Testis (tissue), 3 donors: ENCODE results near the gene PARVB. TPM values are rescaled to one million over a fixed set of nuclear protein-coding genes. Genes with fewer than 3 reads are reported as not detected.
A peak's percentile ranks its signal among the peaks of the same experiment; 100 is the strongest.

Experiments used
- DNase-seq: peaks from one replicate; pipeline ENCODE4 v3.0.0-alpha.2; 2019
- H3K27ac ChIP-seq, 2 donors: fragments of 200-600 bp; sonication (generic); one replicate each; pipeline ENCODE4 v1.5.1; 2019
- H3K27me3 ChIP-seq: fragments of 200-600 bp; sonication (generic); one replicate; pipeline ENCODE4 v1.5.1; 2019
- H3K36me3 ChIP-seq: fragments of 200-600 bp; sonication (generic); one replicate; pipeline ENCODE4 v1.5.1; 2017; ENCODE audit warnings: low read depth; ENCODE audit errors: missing control alignments
- H3K4me1 ChIP-seq: fragments of 200-600 bp; sonication (generic); one replicate; pipeline ENCODE4 v1.5.1; 2019
- H3K4me3 ChIP-seq, 2 donors: fragments of 200-600 bp; sonication (generic); one replicate each; pipeline ENCODE4 v1.5.1; 2017 to 2019
- H3K9me3 ChIP-seq: fragments of 200-600 bp; sonication (generic); one replicate; pipeline ENCODE4 v1.5.1; 2017
- POLR2A ChIP-seq: fragments of 450-650 bp; IDR thresholded peaks from one replicate; pipeline ENCODE4 v1.6.1; 2017; ENCODE audit warnings: antibody characterized with exemption, mild to moderate bottlenecking, moderate library complexity
- whole genome bisulfite sequencing, 2 donors: methylation state at CpG; one replicate each; pipeline ENCODE4 v1.1.5; 2018; 5-methylcytosine and 5-hydroxymethylcytosine counted together
- intact Hi-C: fragments of 100-400 bp; cut with DNase I; formaldehyde crosslinking; loops from one replicate; pipeline ENCODE4 v1.15.1; 2023; ENCODE audit warnings: low total_unique reads
- polyA plus RNA-seq: library from polyadenylated mRNA; stranded (reverse); fragments of 350-450 nt; fragmentation: Illumina TruSeq; extraction: RNeasy Lipid Tissue Mini Kit (QIAGEN cat#74804); gene quantifications from one replicate; pipeline ENCODE4 v1.2.3, GENCODE V29; 2014; ENCODE audit warnings: low read depth, low replicate concordance; ENCODE audit not compliant: insufficient read depth
- total RNA-seq, 2 donors: library from RNA; depleted of rRNA; stranded (reverse); fragments of >200 nt; gene quantifications; one replicate each; pipeline ENCODE4 v1.2.3, GENCODE V29; 2016
- TF ChIP-seq, protein P1 (sequence below), 3 experiments: fragments of 450-650 bp in 2 of 3; fragments of 200-600 bp in 1 of 3; sonication (generic) in 1 of 3; IDR thresholded peaks; one replicate each; pipeline ENCODE4 v1.5.1; 2016 to 2019; ENCODE audit warnings: antibody characterized with exemption in 3 of 3, mild to moderate bottlenecking in 2 of 3, moderate library complexity in 1 of 3

The PARVB gene
- total and polyA plus RNA-seq, 3 donors from 2014 or later = 11.6 to 27.5 (median 23.7) TPM

DNA sequence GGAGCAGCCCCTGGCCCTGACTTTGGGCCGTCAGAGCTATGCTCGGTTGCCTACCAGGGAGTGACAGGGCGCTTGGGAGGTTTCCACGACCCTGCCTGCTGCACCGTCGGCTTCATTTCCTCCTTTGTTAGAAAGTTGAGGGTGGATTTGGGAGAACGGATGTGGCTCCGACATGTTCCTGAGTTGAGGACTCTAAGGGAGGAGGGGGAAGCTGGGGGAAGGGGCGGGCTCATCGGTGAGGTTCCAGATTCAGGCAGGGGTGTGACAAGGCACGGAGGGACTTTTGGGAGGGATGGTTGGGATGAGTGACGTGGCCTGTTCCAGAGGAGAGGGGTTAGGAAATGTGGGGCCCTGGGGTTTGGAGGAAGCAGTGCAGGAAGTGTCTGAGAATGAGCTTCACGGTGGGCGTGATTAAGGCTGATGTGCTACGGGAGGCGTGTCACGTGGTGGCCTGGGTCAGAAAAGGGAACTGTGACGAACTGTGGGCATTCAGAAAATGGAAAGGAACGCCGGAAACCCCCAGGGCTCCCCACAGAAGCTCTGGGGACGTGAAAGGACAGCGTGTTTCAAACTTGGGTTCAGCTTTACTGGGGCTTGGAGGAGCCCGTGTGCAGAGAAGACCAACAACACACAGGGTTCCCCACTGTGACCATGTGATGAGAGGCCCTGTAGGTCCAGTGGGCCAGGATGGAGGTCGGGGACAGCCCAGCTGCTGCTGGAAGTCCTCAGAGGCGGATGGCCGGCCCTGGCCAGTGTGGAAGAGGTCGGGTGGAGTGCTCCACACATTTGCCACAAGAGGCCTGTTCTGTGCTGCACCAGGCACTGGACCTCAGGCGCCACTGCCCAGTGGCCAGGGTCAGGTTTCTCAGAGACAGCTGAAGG lies 2.8 kb downstream of the PARVB start:
- Histone ChIP-seq H3K4me1 (peaks cover 10% of the 10 kb centered on the region), H3K36me3 (no peaks in the 10 kb centered on the region), H3K27me3 (no peaks in the 10 kb centered on the region), H3K27ac (peak overlapping the region; percentile 44 to 81), H3K4me3 (no peak overlapping the region), H3K9me3 (no peaks in the 10 kb centered on the region)
- peak; percentile 69 for DNase-seq
- TF ChIP-seq, protein P1, sequence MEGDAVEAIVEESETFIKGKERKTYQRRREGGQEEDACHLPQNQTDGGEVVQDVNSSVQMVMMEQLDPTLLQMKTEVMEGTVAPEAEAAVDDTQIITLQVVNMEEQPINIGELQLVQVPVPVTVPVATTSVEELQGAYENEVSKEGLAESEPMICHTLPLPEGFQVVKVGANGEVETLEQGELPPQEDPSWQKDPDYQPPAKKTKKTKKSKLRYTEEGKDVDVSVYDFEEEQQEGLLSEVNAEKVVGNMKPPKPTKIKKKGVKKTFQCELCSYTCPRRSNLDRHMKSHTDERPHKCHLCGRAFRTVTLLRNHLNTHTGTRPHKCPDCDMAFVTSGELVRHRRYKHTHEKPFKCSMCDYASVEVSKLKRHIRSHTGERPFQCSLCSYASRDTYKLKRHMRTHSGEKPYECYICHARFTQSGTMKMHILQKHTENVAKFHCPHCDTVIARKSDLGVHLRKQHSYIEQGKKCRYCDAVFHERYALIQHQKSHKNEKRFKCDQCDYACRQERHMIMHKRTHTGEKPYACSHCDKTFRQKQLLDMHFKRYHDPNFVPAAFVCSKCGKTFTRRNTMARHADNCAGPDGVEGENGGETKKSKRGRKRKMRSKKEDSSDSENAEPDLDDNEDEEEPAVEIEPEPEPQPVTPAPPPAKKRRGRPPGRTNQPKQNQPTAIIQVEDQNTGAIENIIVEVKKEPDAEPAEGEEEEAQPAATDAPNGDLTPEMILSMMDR (IDR thresholded peaks at IDR 0.05) = no peak
- TF ChIP-seq POLR2A = no peak
- intact Hi-C loops = no loop called here
- WGBS, 2 donors = 75 to 78% methylated on average over 18 to 28 of the region's 28 CpGs

DNA sequence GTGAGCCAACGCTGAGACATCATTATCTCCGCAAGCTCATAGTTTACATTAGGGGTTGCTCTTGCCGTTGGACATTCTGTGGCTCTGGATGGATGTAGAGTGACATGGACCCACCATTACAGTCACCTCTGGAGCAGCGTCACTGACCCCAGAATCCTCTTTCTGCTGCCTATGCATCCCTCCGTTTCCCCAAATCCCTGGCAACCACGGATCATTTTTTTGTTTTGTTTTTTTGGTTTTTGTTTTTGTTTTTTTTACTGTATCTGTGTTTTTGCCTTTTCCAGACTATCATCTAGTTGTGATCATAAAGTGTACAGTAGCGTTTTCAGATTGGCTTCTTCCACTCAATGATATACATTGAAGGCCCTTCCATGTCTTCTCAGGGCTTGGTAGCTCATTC lies 4.0 kb downstream of the PARVB start:
- DNase-seq = no peak
- no peak overlapping the region for H3K4me3 ChIP-seq
- H3K4me1 ChIP-seq = peaks cover 10% of the 10 kb centered on the region
- TF ChIP-seq, protein P1 (IDR thresholded peaks at IDR 0.05) = no peak
- no peak for TF ChIP-seq POLR2A
- H3K27me3 ChIP-seq = no peaks in the 10 kb centered on the region
- H3K36me3 ChIP-seq = no peaks in the 10 kb centered on the region
- 83 to 92% methylated on average over 7 of the region's 7 CpGs for WGBS, 2 donors
- peak overlapping the region in 1 of 2 donors; percentile 81 for H3K27ac ChIP-seq
- H3K9me3 ChIP-seq = no peaks in the 10 kb centered on the region
- intact Hi-C loops = no loop called here

DNA sequence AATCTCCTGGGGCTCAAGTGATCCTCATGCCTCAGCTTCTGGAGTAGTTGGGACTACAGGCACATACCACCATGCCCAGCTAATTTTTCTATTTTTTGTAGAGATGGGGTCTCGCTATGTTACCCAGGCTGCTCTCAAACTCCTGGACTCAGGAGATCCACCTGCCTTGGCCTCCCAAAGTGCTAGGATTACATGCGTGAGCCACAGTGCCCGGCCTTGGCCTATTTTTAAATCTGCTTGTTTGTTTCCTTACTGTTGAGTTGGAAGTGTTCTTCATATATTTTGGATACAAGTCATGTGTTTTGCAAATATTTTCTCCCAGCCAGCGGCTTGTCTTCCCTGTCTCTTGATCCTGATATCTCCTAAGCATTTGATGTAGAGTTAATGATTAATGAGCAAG lies 5.0 kb downstream of the PARVB start:
- 83 to 87% methylated on average over 4 of the region's 4 CpGs for WGBS, 2 donors

DNA sequence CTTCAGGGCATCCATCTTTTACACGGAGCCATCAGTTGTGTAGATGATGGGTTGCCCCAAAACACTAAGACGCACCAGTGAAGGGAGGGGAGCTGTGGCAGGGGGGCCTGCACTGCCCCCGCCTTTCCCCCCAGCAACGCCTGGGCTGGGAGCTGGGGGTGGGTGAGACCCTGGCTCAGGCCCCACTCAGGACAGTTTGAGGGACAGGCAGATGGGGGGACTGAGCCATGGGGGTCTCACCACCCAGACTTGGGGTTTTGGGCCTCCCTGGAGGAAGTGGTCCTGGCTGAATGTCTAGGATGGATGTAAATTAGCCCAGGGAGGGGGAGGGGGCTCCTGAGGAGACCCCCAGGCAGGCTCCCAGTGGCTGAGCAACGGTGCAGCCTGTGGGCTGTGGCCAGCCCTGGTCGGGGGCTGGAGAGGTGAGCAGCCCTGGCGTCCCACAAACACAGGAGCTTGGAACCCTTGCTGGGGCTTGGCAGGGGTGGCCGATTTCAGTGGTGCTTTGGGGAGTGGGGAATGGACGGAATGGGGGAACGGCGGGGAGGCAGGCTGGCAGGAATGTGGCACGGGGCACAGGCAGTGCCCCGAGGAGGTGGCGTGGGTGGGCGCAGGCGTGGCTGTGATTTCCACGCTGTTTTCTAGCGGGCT lies 6.1 kb downstream of the PARVB start:
- intact Hi-C loops = no loop called here
- H3K4me1 ChIP-seq = peaks cover 10% of the 10 kb centered on the region
- H3K9me3 ChIP-seq = no peaks in the 10 kb centered on the region
- 92 to 93% methylated on average over 17 to 18 of the region's 18 CpGs for WGBS, 2 donors
- H3K36me3 ChIP-seq = no peaks in the 10 kb centered on the region
- no peaks in the 10 kb centered on the region for H3K27me3 ChIP-seq
- H3K4me3 ChIP-seq = no peak overlapping the region
- no peak for DNase-seq
- H3K27ac ChIP-seq = no peak overlapping the region
- no peak for TF ChIP-seq POLR2A
- TF ChIP-seq, protein P1 (IDR thresholded peaks at IDR 0.05) = no peak

More for the DNA sequence above, 5.0 kb downstream of the PARVB start:
- no peak for DNase-seq
- intact Hi-C loops = no loop called here
- H3K36me3 ChIP-seq = no peaks in the 10 kb centered on the region
- H3K9me3 ChIP-seq = no peaks in the 10 kb centered on the region
- no peak overlapping the region for H3K27ac ChIP-seq
- peaks cover 10% of the 10 kb centered on the region for H3K4me1 ChIP-seq
- no peak overlapping the region for H3K4me3 ChIP-seq
- TF ChIP-seq, protein P1 (IDR thresholded peaks at IDR 0.05) = no peak
- TF ChIP-seq POLR2A = no peak
- H3K27me3 ChIP-seq = no peaks in the 10 kb centered on the region
